HG02642 (cell line): ENCODE measurements around the gene TGIF2LX.
"Not testable (repeated sequence)": the region's sequence is repeated elsewhere in the genome, so short reads cannot be mapped to it uniquely, and the experiment has no call there.

Experiments
- ATAC-seq: cut with Tn5 transposase; IDR thresholded peaks from one replicate; pipeline ENCODE4 v1.9.1; 2021; ENCODE audit warnings: mild to moderate bottlenecking; ENCODE audit not compliant: unreplicated experiment, poor library complexity

The TGIF2LX gene

DNA sequence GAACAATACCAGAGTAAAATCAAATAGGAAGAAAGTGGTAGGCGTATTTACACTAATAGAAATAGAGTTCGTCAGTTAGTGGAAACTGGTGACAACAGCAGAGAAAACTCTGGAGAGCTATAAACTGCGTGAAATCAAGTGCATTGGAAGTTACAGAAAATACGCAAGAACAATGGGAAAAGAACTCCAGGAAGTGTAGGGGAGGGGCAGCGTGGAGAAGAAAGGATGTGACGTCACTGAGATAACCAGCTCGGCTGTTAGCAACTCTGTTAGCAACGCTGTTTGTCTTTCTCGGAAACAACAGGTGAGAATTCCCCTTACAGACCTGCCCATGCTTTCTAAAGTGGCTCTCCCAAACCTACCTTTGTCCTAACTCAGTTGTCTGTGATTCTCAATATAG, at the start of gene TGIF2LX:
TSS of gene TGIF2LX (plus strand) at position 244 of the 400 bp plus-strand sequence. CDS start 178 bp downstream, outside the sequence.
- not testable (repeated sequence) for ATAC-seq

DNA sequence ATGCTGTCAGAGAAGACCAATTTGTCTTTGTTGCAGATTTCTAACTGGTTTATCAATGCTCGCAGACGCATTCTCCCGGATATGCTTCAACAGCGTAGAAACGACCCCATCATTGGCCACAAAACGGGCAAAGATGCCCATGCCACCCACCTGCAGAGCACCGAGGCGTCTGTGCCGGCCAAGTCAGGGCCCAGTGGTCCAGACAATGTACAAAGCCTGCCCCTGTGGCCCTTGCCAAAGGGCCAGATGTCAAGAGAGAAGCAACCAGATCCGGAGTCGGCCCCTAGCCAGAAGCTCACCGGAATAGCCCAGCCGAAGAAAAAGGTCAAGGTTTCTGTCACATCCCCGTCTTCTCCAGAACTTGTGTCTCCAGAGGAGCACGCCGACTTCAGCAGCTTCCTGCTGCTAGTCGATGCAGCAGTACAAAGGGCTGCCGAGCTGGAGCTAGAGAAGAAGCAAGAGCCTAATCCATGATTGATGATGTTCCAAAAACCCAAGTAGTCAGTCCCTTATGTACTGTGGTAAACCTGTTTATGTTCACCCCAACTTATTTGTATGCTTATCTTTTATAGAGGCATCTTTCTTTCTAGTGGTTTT, 728 bp downstream of the TGIF2LX start:
- not testable (repeated sequence) for ATAC-seq

DNA sequence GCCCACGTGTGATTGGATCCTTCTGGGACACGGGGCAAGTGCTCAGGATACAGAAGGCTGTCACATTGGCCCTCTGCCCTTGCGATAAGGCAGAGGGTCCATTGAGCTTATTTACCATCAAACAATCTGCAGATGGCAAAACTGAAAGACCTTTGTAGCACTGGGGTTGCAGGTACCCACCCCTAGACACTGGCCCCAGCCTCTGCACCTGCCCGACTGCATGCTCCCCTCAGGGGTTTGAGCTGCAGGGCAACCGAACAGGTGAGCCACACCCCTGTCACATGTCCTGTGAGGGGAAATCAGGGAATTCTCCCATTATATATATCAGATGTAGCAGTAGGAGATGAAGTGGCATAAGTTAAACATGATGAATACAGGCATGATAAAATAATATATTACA, 21.4 kb downstream of the TGIF2LX start:
- not testable (repeated sequence) for ATAC-seq

DNA sequence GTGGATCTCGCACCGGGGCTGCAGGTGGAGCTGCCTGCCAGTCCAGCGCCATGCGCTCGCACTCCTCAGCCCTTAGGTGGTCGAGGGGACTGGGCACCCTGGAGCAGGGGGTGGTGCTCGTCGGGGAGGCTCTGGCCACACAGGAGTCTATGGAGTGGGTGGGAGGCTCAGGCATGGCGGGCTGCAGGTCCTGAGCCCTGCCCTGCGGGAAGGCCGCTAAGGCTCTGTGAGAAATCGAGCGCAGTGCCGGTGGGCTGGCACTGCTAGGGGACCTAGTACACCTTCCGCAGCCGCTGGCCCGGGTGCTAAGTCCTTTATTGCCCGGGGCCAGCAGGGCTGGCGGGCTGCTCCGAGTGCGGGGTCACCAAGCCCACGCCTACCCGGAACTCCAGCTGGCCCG, 43.9 kb downstream of the TGIF2LX start:
- not testable (repeated sequence) for ATAC-seq
